PFSK-1 (cell line): Measurements from ENCODE around the gene PDIA2.

Experiments used
- FOXP2 ChIP-seq: optimal IDR thresholded peaks from 2 replicates; pipeline ENCODE3; 2011; ENCODE audit warnings: borderline replicate concordance, control low read depth, inconsistent platforms; ENCODE audit not compliant: insufficient read depth; ENCODE audit errors: extremely low read length, extremely low read depth
- POLR2AphosphoS5 ChIP-seq: IDR thresholded peaks from 2 replicates; pipeline ENCODE4 v1.6.1; 2012; ENCODE audit warnings: low read depth, mild to moderate bottlenecking, control low read depth, low read length, moderate library complexity
- REST ChIP-seq, 2 experiments: IDR thresholded peaks; 2 replicates each; pipeline versions ENCODE4 v1.6.1 to v1.8.0; 2011 to 2012; ENCODE audit warnings: low read depth in 2 of 2, low read length in 2 of 2, control low read depth in 1 of 2, inconsistent platforms in 1 of 2, mild to moderate bottlenecking in 1 of 2, moderate library complexity in 1 of 2; ENCODE audit not compliant: insufficient read depth in 1 of 2
- SIN3A ChIP-seq: IDR thresholded peaks from 2 replicates; pipeline ENCODE4 v1.6.1; 2012; ENCODE audit warnings: mild to moderate bottlenecking, low read length, moderate library complexity, borderline replicate concordance; ENCODE audit not compliant: insufficient read depth
- TAF1 ChIP-seq: IDR thresholded peaks from 2 replicates; pipeline ENCODE4 v1.6.1; 2012; ENCODE audit warnings: low read length, control low read depth, borderline replicate concordance; ENCODE audit not compliant: insufficient read depth

The PDIA2 gene

DNA sequence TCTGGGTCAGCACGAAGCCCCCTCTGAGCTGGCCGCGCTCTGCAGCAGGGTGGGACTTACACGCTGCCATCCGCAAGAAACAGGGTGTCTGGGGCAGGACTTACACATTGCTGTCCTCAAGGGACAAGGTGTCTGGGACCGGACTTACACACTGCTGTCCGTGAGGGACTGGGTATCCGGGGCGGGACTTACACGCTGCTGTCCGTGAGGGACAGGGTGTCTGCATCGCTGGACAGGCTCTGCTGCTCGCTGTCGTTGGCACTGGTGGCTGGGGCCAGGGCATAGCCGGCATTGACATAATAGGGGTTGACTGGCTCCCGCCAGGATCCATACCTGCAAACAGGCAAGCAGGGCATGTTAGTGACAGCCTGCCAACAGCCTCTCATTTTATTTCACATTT is 31.4 kb downstream of the PDIA2 start:
- no peak for TF ChIP-seq REST (IDR thresholded peaks at IDR 0.05; ENCODE audit: insufficient read depth in 1 of 2, low read depth in 2 of 2, low read length in 2 of 2)
- TF ChIP-seq POLR2AphosphoS5, result no peak
- no peak for TF ChIP-seq TAF1
- TF ChIP-seq FOXP2, result no peak
- TF ChIP-seq SIN3A, result no peak

- no peak for TF ChIP-seq POLR2AphosphoS5
- no peak for TF ChIP-seq REST (IDR thresholded peaks at IDR 0.05; ENCODE audit: insufficient read depth in 1 of 2, low read depth in 2 of 2, low read length in 2 of 2)
- no peak for TF ChIP-seq TAF1
- TF ChIP-seq SIN3A, result no peak
- no peak for TF ChIP-seq FOXP2
Measured at GRCh38 chr16:314795-315299, 31.9 kb downstream of the PDIA2 start.

DNA sequence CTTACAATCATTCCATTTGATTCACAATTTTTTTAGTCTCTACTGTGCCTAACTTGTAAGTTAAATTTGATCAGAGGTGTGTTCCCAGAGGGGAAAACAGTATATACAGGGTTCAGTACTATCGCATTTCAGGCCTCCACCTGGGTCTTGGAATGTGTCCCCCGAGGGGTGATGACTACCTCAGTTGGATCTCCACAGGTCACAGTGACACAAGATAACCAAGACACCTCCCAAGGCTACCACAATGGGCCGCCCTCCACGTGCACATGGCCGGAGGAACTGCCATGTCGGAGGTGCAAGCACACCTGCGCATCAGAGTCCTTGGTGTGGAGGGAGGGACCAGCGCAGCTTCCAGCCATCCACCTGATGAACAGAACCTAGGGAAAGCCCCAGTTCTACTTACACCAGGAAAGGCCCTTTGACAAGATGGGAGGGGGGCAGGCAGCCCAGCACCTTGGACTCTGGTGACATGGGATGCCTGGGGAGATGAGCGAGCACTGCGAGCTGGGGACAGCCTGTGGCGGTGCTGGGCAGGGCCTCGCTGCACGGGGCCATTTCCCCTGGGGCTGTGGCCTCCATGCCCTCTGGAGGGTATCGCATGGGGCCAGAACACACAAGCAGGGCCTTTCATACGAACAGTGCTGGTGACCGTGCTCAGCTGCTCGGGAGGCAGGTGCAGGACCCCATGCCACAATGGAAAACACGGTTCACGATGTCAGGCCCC is 33.9 kb downstream of the PDIA2 start:
- TF ChIP-seq SIN3A (no peak), FOXP2 (no peak), TAF1 (no peak), REST (IDR thresholded peaks at IDR 0.05; ENCODE audit: insufficient read depth in 1 of 2, low read depth in 2 of 2, low read length in 2 of 2) (no peak), POLR2AphosphoS5 (no peak)

DNA sequence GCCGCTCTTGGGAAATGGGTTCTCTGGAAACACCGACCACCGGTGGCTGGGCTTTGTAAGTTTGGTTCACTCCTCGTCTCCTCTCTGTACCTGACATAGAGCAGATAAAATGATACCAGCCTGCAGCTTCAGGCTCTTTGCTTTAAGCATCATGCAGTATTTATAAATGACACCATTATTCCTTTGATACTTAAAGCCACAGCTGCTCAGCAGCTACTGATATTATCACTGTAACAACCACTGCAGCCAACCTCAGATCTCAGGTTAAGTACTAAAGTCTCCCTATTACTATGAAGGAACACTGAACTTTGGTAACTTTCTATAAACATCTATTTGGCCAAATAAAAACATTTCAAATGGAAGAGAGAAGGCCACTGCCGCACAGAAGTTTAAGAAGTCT is 34.6 kb downstream of the PDIA2 start:
- TF ChIP-seq SIN3A, result no peak
- no peak for TF ChIP-seq TAF1
- TF ChIP-seq POLR2AphosphoS5, result no peak
- no peak for TF ChIP-seq REST (IDR thresholded peaks at IDR 0.05; ENCODE audit: insufficient read depth in 1 of 2, low read depth in 2 of 2, low read length in 2 of 2)
- TF ChIP-seq FOXP2, result no peak

DNA sequence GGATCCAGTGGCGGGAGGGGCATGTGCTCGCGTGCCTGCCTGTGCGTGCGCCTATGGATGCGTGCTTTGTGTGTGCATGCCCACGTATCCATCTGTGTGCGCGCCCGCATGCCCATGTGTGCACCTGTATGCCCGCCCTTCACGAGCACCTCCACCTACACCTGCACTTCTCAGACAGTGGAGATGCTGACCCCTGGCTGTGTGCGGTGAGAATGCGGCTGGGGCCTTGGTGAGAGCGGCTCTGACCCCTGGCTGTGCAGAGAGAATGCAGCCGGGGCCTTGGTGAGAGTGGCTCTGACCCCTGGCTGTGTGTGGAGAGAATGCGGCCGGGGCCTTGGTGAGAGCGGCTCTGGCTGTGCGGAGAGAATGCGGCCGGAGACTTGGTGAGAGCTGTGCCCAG is 35.7 kb downstream of the PDIA2 start:
- no peak for TF ChIP-seq SIN3A
- TF ChIP-seq TAF1, result no peak
- no peak for TF ChIP-seq POLR2AphosphoS5
- TF ChIP-seq FOXP2, result no peak
- TF ChIP-seq REST (IDR thresholded peaks at IDR 0.05; ENCODE audit: insufficient read depth in 1 of 2, low read depth in 2 of 2, low read length in 2 of 2), result no peak
